Measurements from ENCODE around the gene MAPK1IP1L.

Gene MAPK1IP1L

DNA sequence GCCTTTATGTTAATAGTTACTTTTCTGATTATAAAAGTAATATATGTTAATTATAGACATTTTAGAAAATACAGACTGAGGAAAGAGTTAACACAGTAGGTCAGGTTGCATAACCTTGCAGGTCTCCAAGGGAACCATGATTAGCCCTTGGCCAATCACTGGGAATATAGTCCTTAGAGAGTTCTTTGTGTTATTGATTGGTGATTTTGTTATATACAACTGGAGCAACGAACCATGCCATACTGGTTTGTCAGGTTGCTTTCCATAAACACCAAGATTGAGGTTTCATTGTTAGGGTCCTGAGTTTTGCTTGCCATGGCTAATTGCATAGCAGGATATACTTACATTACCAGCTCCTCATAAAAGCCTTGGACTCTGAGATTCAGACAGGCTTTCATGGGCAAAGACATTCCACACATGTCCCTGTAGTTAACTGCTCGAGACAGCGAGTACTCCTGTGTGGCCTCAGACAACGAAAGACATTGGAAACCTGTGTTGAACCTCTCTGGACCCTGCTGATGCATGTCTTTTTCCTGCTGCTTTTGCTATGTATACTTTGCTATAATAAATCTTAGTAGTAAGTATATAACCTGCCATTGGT, 33.7 kb downstream of the MAPK1IP1L start:
- H3K27ac ChIP-seq, result peak overlapping the region in 4 of 21 experiments; percentile 11 to 44 (median 22)
- H3K4me3 ChIP-seq, result no peak overlapping the region

DNA sequence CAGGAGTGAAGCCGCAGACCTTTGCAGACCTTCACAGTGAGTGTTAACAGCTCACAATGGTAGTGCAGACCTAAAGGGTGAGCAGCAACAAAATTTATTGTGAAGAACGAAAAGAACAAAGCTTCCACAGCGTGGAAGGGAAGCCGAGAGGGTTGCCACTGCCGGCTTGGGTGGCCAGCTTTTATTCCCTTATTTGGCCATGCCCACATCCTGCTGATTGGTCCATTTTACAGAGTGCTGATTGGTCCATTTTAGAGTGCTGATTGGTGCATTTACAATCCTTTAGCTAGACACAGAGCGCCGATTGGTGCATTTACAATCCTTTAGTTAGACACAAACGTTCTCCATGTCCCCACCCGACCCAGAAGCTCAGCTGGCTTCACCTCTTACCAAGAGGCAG, 35.5 kb downstream of the MAPK1IP1L start:
- no peak overlapping the region for H3K4me3 ChIP-seq
- H3K27ac ChIP-seq, result no peak overlapping the region

DNA sequence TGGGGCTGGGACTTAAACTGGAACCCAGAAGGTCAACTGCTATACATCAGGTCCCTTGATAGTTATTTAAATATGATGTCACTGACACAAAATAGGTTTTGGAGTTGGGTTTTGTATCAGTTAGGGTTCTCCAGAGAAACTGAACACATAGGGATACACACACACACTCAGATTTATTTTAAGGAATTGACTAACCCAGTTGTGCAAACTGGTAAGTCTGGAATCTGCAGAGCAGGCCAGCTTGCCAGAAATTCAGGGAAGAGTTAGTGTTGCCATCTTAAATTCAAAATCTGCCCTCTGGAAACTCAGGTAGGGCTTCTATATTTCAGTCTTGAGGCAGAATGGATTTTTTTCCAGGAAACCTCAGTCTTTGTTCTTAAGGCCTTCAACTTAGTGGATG, 36.9 kb downstream of the MAPK1IP1L start:
- Histone ChIP-seq H3K27ac (peak overlapping the region in 6 of 21 experiments; percentile 18 to 68 (median 54)), H3K4me3 (no peak overlapping the region)

DNA sequence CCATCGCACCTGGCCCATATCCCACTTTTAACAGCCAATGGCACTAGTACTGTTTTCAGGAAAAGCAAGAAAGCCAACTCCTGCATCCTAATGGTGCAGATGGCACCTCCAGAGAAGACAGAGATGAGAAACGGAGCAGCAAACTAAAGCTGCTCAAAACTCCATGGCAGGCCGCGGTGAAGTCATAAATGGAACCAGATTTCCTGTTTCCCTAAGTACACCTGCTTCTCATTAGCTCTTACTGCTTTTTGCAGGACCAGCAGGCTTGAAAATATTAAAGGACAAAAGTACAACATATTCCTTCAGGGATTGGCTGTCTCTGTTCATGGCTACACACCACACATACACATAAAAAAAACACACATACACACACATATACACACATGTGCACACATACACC, 40.9 kb downstream of the MAPK1IP1L start:
- peak overlapping the region in 6 of 21 experiments; percentile 6 to 46 (median 34) for H3K27ac ChIP-seq
- no peak overlapping the region for H3K4me3 ChIP-seq

DNA sequence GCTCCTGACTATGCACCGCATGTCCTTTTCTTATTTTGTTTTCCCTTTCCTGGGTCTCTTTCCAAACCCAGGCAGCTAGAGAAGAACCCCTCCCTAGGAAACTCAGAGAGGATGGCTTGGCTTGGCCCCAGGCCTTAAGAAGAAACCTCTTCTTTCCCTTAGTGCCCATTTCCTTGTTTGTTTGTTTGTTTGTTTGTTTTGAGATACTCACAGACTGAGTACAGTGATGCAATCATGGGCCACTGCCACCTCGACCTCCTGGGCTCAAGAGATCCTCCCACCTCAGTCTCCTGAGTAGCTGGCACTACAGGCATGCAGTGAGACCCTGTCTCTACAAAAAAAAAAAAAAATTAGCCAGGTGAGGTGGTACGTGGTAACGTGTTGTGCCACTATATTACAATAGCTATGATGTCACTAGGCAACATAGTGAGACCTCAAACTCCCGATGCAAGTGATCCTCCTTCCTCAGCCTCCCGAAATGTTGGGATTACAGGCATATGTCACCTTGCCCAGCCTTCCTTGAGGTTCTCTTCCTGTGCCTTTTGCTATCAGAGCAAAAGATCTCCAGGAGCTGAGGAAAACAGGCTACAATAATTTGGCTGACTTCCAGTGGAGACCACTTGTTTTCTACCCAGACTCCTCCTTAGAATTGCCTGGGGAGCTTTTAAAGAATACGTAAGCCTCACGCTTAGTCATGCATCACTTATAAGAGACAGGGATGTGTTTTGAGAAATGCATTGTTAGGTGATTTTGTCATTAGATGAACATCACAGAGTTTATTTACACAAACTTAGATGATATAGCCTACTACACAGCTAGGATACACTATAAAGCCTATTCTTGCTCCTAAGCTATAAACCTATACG, 43.1 kb downstream of the MAPK1IP1L start:
- no peak overlapping the region for H3K4me3 ChIP-seq
- H3K27ac ChIP-seq, result peak overlapping the region in 1 of 21 experiments; percentile 15

DNA sequence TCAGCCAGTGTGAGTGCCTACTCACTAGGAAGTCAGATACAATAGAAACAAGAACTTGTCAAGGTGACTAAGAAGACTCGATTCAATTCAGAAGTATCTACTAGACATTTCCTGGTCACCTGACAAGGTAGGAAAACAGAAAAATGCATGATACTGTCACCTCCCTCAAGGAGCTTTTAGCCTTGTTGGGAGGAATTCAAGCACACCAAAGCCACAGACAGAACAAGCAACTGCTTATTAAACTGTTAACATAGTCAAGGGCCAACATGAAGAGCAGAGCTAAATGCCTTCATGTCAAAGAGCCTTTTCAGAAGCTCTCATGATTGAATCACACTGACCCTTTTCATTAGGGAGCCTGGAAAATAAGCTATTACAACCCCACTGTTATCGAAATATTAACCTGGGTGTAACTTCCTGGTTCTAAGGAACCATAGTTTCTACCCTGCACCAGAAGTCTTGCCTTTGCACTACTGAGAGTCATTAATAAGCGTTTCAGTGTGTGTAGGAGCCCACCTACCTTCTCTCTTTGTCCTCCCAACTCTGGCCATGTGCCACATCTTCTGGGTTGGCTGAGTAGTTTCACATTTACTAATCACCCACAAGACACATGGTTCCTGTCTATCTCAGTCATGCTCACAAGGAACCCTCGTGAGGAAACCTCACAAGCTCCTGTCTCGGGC, 46.6 kb downstream of the MAPK1IP1L start:
- Histone ChIP-seq H3K27ac (peak overlapping the region in 20 of 21 experiments; percentile 7 to 98 (median 71)), H3K4me3 (no peak overlapping the region)

DNA sequence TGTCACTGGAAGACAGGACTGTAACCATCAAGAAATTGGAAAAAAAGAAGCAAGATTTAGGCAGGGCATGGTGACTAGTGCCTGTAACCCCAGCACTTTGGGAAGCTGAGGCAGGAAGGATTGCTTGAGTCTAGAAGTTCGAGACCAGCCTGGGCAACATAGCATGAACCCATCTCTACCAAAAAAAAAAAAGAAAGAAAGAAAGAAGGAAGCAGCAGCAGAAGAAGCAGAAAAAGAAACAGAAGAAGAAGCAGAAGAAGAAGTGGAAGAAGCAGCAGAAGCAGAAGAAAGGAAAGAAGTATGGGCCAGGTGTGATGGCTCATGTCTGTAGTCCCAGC, 47.1 kb downstream of the MAPK1IP1L start:
- H3K4me3 ChIP-seq, result no peak overlapping the region
- H3K27ac ChIP-seq, result peak overlapping the region in 19 of 21 experiments; percentile 7 to 98 (median 71)

DNA sequence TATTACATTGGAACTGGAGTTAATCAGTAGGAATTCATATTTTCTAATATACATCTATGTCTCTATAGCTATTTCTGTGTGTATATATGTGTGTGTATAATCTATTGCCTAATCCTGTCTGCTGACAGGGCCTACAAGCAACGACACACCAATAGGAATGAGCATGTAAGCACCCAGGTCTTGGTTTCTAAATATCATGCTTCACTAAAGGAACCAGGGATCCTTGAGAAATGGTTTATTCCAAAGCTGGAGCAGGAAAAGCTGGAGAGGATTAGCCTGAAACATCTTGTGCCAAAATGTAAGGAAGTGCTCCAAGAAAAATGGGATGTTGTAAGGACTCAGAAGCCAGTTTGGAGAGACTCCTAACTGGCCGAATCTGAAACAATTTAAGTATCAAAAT, 48.3 kb downstream of the MAPK1IP1L start:
- Histone ChIP-seq H3K4me3 (no peak overlapping the region), H3K27ac (peak overlapping the region in 18 of 21 experiments; percentile 2 to 98 (median 73))

DNA sequence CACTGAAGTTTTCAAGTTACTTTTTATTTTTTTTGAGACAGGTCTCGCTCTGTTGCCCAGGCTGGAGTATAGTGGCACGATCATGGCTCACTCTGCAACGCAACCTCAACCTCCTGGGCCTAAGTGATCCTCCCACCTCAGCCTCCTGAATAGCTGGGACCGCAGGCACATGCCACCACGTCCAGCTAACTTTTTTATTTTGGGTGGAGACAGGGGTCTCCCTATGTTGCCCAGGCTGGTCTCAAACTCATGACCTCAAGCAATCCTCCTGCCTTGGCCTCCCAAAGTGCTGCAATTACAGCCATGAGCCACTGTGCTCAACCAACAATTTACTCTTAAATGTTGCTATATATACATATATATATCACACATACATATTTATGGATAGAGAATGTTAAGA, 50.3 kb downstream of the MAPK1IP1L start:
- Histone ChIP-seq H3K4me3 (no peak overlapping the region), H3K27ac (peak overlapping the region in 20 of 21 experiments; percentile 83 to 99 (median 94))

DNA sequence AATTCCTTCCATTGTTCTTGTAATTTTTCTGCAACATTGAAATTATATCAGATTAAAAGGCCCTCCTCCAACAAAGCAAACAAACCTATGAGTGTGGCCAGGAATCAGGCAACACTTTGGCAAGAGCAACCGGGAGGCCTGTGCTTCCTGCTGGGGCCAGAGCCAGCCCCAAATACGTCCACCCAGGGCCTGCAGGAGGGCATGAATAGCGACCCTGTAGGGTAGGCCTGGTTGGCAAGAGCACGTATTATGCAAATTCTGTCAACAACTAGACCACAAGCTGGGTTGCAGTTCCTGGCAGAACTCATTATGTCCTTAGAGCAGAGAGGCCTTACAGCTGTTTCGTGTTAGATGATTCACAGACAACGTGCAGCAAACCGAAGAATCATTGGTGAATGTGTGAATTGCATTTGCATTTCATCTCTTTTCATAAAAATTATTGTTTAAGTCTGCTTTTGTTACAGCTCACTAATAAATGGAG, 50.7 kb downstream of the MAPK1IP1L start:
- Histone ChIP-seq H3K27ac (peak overlapping the region in 20 of 21 experiments; percentile 83 to 99 (median 94)), H3K4me3 (no peak overlapping the region)

DNA sequence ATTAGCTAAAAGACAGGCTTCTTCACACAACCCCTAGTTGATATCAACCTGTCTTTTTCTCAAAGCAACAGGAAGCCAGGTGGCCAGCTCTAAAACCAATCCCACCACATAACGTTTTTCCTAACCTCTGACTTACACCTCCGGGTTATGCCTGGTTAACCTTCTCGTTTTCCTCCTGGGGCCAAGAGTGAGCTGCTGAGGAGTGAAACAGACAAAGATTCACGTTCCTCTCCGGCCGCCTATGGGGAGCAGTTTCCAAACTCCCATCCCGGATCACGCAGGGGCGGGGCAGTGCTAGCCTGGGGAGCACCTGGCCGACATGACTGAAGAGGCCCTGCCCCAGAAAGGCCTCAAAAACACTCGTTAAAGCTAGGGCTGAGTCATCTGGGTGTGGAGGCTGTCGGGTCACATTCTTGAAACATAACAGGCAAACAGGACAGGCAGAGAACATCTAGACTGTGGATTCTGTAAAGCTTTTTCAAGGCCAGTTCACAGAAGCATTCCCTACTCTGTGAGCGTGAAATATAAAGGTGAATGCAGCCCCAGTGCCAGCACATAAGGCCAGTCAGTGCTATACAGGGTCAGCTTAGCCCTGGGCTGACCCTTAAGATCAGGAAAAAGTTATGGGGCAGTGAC, 51.7 kb downstream of the MAPK1IP1L start:
- Histone ChIP-seq H3K27ac (peak overlapping the region; percentile 78 to 99 (median 94)), H3K4me3 (peak overlapping the region in 1 of 7 experiments; percentile 18)

DNA sequence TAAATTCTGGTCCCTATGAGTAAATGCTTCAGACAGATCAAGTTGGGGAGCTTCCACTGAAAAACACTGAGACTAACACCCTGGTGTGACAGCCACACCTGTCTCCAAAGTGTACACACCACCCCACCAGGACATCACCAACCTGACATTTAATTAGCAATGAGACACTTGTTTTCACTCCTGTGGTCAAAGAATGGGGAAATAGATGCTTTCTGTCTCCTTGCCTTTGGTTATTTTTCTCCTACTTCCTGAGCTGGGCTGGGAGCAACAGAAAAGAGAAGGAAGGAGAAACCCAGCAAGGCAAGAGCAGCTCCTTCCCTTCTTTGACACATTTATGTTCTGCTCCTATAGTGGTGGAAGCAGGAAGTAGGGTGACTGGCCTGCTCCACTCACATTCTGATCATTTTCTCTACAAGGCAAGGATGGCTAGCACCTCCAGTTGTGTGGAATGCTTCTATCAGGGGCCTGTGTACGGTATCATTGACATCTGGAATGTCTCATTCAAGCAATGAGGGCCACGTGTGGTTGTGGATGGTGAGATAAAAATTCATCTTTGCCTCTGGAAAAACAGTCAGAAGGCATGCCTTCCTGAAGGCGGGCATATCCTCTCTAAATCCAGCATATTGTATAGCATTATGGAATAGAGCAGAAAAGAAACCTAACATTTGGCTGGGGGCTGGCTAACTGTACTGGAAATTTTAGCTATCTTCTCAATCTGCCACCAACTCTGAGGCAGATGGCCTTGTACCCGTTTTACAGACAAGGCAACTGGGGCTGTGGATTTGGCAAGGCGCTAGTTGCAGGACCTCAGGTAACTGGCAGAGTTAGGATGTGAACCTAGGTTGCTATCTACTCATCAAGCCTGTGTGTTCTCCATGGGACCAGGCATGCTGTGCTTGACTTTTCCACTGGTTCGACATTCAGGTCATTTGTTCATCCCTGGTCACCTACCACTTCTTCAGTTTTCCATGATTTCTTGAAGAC, 52.8 kb downstream of the MAPK1IP1L start:
- Histone ChIP-seq H3K27ac (peak overlapping the region; percentile 78 to 99 (median 94)), H3K4me3 (no peak overlapping the region)

DNA sequence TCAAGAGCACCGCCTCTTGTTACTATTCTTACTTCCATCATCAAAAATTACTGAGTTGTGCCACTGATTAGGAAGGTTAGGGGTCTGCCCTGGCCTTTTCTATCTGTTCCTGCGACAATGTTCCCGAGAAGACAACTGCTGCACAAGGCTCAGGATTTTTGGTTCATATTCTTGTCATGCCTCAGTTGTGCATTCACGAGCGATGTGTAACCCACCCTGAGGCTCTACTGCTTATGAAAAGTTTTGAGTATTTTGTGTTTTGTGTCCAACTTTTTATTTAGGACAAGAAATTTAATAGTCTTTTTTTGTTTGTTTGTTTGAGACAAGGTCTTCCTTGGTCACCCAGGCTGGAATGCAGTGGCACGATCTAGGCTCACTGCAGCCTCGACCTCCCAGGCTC, 54.5 kb downstream of the MAPK1IP1L start:
- H3K27ac ChIP-seq, result peak overlapping the region in 16 of 21 experiments; percentile 20 to 99 (median 96)

DNA sequence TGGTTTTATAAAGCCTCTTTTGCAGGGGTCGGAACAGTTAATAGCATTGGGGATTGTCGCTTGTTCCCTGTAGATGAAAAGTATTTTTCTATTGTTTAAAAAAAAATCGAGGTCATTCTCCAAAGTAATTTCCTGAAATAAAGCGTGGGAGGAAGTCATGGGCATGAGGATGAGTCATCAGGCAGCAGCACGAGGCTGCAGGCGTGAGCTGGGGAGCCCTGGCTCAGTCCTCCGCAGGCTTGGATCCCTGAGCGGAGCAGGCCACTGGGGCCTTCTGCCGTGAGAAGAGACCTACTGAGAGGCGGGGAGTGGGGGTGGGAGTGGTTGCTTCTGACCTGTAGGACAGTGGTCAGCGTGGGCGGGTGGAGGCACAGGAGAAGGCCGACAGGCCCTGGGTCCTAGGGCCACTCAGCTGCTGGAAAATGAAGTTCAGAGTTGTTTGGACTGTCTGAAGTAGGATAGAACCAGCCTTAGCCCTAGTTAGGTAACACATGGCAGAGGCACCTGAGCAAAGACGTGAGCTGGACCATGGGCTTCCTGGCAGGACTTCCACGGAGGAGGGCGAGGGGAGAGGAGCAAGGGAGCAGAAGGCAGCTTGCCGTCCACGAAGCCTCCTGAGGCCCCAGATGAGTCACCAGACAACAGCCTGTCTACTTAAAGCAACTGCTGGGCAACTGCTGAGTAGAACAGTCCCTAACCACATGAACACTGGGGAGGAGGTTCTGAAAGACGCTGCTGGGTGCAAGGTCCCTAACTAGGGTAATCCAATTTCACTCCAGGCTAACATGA, 56.5 kb downstream of the MAPK1IP1L start:
- H3K4me3 ChIP-seq, result no peak overlapping the region
- peak overlapping the region; percentile 45 to 99 (median 96) for H3K27ac ChIP-seq

More for the DNA sequence above, 54.5 kb downstream of the MAPK1IP1L start:
- H3K4me3 ChIP-seq, result no peak overlapping the region

DNA sequence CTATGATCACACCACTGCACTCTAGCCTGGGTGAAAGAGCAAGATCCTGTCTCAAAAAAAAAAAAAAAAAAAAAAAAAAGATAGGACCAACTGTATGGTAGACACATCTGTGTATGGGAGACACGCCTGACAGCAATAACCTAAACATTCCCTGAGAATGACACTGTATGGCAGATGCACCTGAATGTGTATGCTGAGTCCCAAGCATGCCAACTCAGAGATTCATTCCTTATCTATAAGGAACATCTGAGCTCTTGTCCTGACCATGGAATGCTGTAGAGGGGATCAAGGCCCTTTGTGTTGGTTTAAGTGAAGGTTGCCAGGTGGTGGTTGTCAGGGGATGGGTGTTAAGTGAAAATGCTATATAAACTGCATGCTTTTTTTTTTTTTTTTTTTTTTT, 58.4 kb downstream of the MAPK1IP1L start:
- Histone ChIP-seq H3K4me3 (no peak overlapping the region), H3K27ac (peak overlapping the region in 2 of 21 experiments; percentile 98 to 99)

DNA sequence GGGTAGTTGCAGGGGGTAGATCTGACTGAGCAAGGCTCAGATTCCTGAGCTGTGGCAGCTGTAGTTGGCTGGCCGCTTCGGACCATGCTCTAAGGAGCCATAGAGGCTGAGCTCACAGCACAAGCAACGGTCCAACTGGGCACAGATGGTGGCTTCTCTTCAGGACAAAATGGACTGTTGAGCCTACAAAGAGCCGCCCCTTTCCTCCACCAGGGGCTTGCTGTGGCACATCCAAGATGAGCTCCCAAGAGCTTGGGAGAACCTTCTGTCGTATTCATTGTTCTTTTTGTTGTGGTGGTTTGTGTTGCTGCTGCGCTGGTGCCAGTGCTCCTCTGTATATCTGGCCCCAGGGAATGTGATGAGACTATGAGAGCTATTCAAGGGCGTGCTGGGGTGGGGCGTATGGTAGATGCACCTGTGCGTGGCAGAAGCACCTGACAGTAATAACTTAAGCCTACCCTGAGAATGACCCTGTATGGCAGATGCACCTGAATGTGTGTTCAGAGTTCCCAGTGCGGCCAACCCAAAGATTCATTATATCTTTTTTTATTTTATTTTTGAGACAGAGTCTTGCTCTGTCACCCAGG, 59.8 kb downstream of the MAPK1IP1L start:
- Histone ChIP-seq H3K27ac (peak overlapping the region in 3 of 21 experiments; percentile 34 to 47 (median 43)), H3K4me3 (no peak overlapping the region)

DNA sequence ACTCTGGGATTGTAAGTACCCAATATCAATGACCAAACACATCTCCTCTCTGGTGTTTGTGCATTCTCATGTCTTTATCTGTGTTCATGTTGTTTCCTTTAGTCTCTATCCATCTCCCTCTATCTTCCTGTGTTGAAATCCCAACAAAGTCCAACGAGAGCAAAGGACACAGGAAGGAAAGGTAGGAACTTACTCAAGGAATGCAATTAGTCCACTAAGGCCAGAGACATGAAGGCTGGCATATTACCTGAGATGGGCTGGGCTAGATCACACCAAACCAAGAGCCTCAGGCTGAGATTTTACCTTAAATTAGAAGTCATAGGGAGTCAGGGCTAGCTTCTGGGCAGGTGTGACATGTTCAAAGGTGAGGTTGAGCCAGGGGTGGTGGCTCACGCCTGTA, 63.3 kb downstream of the MAPK1IP1L start:
- Histone ChIP-seq H3K4me3 (no peak overlapping the region), H3K27ac (no peak overlapping the region)
